GM18517 (cell line): ENCODE measurements around the gene CLC.
"Not testable (repeated sequence)": the region's sequence is repeated elsewhere in the genome, so short reads cannot be mapped to it uniquely, and the experiment has no call there.

ENCODE experiments used
- ATAC-seq: cut with Tn5 transposase; IDR thresholded peaks from one replicate; pipeline ENCODE4 v1.9.1; 2021; ENCODE audit warnings: mild to moderate bottlenecking, moderate library complexity; ENCODE audit not compliant: unreplicated experiment

CLC gene

DNA sequence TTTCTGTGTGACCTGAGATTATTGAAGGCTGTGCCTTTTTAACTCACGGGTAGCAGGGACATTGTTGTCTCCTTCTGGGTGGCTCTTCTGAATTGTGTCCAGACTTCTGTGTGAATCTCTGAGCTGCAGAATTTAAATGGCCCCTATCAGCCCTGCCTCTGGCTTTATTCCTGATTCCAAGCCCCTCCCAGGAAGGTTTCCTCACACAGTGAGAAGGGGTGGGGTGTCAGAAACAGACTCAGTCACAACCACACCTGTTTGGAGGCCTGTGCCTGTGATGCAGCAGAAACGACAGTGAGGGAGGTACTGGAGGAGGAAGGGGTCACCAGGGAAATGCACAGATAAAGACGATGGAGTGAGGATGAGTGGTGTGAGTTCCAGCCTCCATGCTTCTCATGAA, at the start of gene CLC:
Gene CLC (minus strand): TSS at position 139 of the 400 bp plus-strand sequence. CDS start 77 bp downstream, at position 62.
- ATAC-seq: no peak

DNA sequence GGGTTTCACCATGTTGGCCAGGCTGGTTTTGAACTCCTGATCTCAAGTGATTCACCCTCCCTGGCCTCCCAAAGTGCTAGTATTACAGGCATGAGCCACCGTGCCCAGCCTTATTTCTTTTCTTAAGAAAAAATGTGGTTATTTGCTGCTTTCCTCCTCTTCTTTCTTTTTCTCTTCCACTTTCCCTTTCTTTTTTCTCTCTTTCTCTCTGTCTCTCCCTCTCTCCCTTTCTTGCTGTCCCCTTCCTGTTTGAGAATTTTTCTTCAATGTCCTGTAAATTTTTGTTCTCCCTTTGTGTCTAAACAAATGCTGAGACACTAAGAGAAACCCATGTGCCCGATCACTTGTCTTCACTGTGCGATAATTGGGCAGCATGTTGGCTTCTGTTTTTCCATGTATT, 43.1 kb upstream of the CLC start:
- no peak for ATAC-seq

DNA sequence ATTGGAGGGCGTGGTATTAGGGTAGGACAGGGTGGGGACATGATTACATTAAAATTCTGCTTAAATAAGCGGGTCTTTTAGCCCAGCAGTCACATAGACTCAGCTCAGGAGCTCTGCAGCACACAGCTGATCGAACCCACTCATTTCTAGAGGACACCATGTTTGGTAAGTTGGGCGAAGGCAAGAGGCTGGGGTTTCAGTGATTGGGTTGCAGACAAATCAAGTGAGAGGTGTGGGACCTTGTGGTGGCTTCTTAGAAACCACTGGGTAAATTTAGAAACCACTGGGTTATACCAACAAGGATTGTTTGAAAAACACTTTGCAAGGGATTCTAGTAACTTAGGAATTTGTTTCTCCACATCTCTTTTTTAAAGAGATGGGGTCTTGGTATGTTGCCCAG, 40.9 kb upstream of the CLC start, which contains the start of gene LEUTX:
Gene LEUTX (plus strand): TSS at position 92 of the 400 bp plus-strand sequence. CDS start 67 bp downstream, at position 159.
- ATAC-seq: no peak

DNA sequence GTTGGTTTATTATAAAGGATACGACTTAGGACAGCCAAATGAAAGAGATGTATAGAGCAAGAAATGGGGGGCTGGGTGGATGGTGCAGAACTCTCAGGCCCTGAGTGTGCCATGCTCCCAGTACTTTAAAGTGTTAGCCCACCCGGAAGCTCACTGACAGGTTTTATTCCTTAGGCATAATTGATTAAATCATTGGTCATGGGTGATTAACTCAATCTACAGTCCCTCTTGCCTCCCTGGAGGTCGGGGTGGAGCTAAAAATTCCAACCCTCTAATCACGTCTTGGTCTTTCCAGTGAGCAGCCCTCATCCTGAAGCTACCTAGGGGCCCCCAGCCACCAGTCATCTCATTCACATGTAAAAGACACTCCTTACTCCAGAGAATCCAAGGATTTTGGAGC, 31.0 kb upstream of the CLC start:
- ATAC-seq: no peak

DNA sequence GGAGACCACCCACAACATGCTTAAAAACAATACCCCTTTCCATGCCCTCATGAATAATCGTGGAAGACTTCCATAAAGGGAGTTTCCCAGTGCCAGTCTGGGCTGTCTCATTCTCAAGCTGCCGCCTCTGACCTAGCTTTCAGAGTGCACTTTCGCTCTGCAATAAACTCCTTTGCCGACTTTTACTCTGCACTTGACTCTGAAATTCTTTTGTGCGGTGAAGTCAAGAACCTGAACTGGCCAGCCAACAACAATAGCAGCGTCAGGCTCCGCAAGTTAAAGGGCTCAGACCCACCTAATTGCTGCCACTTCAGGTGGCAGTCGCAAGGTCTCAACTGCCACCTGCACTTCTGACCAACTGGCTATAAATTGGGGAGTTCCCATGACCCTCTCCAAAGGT, 30.5 kb upstream of the CLC start:
- ATAC-seq: no peak

DNA sequence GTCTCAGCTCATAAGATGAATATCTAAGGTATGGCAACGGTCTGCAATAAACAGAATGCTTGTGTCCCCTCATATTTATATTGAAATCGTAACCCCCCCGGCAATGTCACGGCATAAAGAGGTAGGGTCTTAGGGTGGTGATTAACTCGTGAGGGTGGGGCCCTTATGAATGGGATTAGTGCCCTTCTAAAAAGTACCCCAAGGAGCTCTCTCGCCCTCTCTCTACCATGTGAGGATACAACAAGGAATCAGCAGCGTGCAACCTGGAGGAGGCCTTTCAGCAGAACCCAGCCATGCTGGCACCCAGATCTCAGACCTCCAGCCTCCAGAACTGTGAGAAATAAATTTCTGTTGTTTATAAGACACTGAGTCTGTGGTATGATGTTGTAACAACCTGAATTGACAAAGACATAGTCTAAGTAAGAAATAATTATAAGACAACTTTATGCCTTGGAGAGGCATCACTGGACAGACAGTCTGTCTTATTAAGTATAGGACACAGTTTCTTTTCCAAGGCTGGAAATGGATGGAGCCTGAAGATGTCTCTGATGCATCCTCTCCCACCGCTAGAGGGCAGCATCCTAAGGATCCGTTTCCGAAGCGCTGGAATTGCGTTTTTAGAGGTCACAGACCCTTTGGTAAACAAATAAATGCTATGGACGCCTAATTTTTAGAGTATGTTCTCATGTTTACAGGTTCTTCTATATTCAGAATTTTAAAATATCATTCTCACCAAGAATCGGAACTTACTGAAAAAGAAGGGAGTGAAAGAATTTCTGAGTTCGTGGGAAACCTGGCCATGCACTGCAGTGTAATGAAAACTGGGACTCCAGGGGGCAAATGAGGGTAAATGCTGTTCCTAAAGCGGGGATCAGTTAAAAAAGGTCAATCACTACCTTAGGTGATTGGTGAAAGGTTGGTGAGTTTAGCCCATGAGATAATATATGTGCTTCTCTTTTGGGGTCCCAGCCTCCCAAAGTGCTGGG, 27.6 kb upstream of the CLC start:
- ATAC-seq: no peak

DNA sequence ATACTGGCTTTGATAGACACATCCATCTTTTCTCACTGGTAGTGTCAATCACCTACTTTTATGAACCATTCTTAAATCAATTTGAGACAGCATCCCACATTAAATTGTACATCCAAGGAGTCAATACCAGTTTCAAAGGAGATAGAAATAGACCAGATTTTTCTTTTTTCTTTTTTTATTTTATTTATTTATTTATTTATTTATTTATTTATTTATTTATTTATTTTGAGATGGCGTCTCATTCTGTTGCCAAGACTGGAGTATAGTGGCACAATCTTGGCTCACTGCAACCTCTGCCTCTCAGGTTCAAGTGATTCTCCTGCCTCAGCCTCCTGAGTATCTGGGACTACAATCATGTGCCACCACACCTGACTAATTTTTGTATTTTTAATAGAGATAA, 24.0 kb upstream of the CLC start:
- ATAC-seq: not testable (repeated sequence)

DNA sequence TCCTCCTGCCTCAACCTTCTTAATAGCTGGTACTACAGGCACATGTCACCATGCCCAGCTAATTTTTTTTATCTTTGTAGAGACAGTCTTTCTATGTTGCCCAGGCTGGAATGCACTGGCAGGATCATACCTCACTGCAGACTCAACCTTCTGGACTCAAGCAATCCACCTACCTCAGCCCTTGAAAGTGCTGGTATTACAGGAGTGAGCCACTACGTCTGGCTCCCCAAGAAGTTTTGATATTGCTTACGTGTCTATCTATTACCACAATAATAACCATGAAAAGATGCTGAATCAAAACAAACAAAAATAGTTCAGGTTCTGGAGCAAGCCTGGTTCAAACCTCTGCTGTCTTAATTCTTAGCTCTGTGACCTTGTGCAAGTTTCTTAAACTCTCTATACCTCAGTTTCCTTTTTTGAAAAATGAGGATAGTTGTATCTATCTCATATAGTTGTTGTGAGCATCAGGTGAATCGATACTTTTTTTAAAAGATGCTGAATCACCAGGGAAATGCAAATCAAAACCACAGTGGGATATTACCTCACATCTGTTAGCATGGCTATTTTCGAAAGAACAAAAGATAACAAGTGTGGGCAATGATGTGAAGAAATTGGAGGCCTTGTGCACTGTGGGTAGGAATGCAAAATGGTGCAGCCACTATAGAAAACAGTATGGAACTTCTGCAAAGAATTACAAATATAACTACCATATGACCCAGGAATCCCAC, 21.8 kb upstream of the CLC start:
- ATAC-seq: no peak

DNA sequence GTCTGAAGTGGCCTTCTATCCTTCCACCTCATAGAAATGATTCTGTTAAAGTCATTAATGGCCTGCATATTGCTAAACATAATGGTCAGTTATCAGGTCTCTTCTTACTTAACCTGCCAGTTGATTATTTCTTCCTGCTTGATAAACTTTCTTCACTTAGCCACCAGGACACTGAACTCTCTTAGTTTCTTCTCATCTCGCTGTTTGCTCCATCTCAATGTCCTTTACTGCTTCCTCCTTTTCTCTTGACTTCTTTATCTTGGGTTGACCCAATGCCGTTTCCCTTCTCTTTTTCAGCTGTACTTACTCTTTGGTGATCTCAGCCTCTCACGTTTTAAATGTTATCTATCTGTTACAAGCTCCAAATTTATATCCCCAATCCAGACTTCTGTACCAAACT, 17.1 kb upstream of the CLC start:
- ATAC-seq: no peak

DNA sequence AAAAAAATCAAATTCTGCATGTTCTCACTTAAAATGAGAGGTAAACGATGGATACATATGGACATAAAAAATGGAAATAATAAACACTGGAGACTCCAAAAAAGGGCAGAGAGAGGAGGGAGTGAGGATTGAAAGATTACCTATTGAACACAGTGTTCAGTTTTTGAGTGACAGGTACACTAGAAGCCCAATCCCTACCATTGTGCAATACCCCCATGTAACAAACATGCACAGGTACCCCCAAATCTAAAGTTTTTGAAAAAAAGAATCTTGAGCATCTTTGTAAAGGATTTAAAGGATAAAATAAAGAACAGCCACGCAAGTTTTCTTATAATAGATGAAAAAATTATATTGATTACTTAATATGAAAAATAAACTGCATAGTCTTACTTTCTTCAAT, 16.7 kb upstream of the CLC start:
- no peak for ATAC-seq

DNA sequence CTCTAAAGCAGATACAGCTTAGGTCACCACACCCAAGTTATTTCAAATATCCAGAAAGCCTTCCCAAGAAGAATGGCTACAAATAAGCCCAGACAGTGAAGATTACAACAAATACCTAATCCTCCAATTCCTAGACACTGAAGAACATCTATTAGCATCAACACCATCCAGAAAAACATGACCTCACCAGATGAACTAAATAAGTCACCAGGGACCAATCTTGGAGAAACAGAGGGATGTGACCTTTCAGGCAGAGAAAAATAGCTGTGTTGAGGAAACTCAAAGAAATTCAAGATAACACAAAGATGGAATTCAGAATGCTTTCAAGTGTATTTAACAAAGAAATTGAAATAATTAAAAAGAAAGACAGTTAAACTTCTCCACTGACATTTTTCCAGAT, 15.0 kb upstream of the CLC start:
- ATAC-seq: no peak

DNA sequence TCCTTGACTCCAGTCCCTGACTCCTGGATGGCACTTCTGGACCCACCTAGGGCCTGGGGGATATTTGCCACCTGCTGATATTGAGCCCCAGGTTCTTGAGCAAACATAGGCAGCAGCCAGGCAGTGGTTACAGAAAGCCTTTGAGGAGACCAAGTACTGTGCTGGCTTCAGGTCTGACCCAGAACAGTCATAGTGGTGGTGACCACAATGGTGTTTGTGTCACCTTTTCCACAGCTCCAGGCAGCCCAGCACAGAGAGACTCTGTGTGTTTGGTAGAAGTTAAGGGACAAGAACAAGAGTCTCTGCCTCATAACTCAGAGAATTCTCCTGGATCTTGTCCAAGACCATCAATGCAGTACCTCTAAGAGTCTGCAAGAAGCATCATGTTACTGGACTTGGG, 14.6 kb upstream of the CLC start:
- no peak for ATAC-seq

DNA sequence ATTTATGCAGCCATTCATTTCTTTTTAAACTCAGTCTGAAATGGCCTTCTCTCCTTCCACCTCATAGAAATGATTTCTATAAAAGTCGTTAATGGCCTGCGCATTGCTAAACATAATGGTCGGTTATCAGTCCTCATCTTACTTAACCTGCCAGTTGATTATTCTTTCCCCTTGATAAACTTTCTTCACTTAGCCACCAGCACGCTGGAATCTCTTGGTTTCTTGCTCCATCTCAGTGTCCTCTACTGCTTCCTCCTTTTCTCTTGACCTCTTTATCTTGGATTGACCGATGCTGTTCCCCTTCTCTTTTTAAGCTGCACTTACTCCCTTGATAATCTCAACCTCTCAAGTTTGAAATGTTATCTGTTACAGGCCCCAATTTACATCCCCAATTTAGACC, 12.2 kb upstream of the CLC start:
- no peak for ATAC-seq

DNA sequence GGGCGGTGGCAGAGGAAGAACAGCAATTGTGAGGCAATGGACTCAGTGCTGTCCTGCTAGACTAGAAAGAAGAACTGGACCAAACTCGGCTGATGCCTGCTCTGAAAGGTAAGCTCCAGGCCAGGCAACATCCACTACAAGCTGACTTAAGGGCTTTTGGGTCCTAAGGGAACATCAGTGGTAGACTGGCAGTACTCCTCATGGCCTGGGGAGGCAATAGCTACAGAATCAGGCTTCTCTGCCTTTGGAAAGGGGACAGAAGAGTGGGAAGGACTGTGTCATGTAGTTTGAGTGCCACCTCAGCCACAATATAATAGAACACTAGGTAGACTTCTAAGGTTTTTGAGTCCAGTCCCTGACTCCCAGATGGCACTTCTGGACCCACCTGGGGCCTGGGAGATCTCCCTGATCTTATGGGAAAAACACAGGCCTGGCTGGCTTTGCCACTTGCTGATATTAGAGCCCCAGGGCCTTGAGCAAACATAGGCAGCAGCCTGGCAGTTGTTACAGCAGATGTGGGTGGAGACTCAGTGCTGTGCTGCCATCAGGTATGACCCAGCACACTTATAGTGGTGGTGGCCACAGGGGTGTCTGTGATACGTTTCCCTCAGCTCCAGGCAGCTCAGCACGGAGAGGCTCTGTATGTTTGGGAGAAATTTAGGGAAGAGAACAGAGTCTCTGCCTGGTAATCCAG, 9.2 kb upstream of the CLC start:
- no peak for ATAC-seq

DNA sequence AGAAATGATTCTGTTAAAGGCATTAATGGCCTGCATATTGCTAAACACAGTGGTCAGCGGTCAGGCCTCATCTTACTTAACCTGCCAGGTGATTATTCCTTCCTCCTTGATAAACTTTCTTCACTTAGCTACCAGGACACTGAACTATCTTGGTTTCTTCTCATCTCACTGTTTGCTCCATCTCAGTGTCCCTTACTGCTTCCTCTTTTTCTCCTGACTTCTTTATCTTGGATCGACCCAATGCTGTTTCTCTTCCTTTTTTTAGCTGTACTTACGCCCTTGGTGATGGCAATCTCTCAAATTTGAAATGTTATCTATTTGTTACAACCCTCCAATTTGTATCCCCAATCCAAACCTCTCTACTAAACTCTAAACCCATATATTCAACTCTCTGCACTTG, 7.8 kb upstream of the CLC start:
- no peak for ATAC-seq

DNA sequence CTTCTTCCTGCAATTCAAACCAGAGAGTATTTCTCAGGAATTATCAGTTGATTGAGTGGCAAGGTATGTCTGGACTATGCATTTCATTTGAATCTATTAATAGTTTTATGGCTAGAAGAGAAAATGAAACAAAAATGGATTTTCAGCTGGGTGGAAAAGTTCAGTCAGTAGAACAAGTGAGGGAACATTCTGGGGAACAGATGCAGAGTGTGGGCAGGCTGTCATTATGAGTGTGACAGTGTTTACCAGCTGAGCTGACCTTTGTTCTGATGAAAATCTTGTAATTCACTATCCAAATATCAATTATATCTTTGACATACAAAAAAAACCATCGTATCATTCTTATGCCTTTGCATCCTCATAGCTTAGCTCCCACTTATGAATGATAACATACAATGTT, 2.6 kb upstream of the CLC start:
- ATAC-seq: no peak

DNA sequence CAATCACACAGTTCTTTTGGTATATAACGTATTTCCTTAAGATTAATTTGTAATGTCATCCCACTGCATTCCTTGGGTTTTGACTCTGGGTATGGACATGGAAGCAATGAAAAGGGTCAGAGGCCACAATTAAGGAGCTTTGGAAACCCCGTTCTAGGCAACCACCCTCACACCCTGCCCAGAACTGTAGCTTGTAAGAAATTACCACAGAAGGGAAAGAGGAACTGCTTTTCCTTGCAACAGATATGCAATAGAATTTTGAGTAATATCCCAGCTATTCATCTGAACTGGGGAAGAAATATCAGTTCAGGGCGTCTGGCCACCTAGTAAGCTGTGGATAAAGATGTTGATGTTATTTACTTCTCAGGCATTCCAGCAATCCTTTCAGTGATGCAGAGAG, 985 bp upstream of the CLC start:
- ATAC-seq: no peak

DNA sequence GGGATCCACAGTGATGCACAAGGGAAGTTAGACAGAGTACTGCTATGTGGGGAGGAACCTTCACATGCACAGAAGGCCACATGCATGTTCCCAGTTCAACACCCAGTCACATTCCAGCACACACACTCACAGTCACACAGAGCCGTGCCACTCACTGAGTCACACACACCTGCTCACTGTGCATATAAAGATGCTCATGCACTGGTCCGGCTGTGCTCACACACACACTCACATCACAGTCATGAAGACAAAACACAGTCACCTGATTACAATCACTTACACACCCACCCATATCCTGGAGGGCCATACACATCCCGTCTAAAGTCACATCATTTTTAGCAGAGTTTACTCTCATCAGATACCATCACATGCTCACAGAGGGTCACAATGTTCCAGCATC, 478 bp downstream of the CLC start:
- ATAC-seq: no peak

DNA sequence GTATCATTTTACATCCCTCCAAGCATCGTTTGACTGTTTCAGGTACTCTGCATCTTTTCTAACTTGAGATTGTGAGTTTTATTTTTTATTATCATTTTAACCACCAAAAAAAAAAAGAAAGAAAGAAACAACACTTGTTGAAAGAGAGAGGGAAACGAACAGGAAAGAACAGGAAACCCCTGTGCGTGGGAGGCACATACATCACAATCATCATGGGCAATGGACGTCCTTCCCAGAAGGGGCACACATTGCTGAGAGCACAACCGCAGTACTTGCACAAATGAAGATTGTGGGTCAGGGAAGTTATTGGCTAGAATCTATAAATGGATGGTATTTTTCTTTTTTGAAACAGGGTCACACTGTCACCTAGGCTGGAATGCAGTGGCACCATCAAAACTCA, 1.7 kb downstream of the CLC start:
- ATAC-seq: no peak

DNA sequence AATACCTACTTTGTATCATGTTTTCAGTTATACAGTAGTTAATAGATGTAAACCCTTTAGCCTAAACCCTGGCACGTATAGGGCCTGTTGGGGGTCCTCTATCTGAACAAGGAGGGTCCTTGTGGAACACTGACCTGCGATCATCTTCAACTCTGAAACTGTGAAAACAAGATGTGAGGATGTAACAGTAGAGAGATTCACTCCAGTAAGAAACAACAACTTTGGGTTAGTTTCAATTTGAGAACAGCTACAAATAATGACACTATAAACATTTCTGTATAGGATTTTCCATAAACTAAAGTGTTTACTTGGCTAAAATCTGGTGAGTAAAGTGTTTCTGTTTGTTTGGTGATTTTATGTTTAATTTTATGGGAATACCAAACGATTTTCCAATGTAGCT, 2.1 kb downstream of the CLC start:
- no peak for ATAC-seq

DNA sequence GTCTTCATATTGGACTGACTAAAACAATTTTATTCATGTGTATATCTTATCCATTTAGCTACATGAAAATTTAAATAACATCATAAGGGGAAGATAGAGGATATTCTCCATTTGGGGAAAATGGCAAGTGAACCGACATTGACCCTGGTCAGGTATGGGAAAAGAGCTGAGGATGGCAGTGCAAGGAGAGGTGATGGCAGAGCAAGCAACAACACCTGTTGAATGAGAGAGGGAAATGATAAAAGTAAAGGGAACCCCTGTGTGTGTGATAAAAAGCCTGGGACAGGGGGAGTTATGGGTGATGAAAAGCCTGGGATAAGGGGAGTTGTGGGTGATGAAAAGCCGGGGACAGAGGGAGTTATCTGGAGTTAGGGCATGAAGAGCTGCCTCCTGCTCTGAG, 4.0 kb downstream of the CLC start:
- no peak for ATAC-seq
